NCI-H2081 (cell line): ENCODE measurements around the gene IL1RL2.

Source experiments
- DNase-seq, 2 experiments: peaks; one replicate each; lab custom pipeline; 2025; lab: John Stamatoyannopoulos, UW

Gene IL1RL2

DNA sequence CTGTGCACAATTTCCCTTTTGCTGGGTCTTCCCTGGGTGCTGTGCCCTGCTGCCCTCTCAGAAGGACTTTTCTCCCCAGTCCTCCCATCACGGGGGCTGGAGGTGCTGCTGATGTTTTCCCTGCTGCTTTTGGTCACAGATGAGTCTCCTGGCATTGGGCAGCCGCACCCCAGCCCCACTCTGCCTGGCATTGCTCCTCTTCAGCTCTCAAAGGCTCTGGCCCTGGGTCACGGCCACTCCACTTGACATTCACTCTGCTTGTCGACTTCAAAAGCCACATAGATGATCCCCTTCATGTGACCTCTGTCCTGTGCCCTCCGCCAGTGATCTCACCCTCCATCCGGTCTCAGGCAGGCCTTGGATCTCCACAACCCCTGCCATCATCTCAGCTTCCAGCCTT is 81.0 kb downstream of the IL1RL2 start:
- DNase-seq, result no peak

- no peak for DNase-seq
These were observed 81.8 kb downstream of the IL1RL2 start for GRCh38 chr2:102268510-102269199.

DNA sequence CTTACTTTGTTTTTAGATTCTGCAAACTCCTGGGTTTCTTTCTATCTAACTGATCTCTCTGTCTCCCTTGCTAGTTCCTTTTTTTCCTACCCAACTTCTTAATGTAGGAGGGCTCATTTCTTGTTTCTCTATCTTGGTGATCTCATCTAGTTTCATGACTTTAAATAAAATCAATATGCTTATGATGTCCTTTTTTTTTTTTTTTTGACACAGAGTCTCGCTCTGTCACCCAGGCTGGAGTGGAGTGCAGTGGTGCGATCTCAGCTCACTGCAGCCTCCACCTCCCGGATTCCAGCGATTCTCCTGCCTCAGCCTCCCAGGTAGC is 82.3 kb downstream of the IL1RL2 start:
- DNase-seq, result no peak

DNA sequence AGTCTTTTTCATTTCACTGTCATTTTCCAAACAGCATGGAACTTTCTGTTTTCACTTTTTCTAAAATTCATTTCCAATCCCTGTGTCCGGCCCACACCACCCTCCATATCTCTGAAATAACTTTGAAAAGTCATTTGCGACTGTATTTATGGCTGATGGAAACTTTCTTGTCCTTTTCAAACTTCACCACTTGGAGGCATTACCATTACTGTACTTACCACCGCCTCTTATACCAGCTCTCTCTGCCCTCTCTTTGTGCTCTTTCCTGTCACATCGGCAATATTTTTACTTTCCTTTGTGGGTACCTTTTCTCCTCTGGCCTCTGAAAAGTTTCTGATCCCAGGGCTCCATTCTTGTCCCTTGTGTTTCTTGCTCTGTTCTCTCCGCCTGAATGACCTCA is 85.0 kb downstream of the IL1RL2 start:
- DNase-seq, result no peak

DNA sequence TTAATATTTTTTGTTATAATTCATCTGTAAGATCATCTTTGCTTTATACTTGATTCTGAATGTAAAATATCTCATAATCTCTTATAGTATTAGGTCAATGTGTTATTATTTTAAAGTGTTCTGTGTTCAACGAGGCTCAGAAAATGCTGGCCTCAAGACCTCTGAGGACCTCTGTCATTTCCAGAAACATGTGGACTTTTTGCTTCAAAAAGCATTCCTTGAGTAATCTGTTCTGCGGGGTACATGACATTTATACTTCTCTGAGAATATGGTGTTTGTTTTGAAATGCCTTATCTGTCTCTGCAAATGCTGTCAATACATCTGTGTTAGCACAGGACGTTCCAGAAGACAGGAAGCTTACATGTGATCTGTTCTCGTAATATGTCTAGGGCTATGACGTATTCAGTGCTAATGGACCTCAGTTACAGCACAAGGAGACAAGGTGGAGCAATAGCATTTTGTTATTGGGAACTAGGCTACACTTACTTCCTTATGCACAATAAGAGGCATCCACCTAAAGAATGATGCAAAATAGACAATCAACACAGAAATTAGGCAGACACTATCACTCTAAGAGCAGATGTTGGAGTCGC is 86.9 kb downstream of the IL1RL2 start:
- DNase-seq, result no peak

GRCh38 chr2:102276549-102277201 is 89.9 kb downstream of the IL1RL2 start:
- no peak for DNase-seq

DNA sequence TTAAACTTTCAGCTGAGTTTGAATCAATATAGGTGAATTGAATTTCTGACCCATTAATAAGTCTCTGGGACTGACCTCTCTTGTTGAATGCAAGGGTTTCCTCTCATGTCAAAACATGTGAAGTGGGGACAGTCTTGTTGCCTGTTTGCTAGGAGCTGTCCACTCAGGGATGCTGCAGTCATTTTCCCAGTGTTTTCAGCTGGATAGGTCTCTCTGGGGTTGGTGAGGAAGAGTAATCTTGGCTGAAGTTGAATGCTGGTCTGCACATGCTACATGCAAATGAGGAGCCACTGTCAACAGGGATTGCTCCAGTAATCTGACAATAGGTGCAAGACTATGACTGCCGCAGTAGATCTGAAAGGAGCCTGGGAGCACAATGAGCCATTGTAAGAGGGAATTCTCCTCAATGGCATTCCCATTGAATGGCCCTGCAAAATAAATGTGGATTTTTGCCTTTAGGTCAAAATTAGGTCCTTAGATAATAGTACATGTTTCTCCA is 90.4 kb downstream of the IL1RL2 start:
- DNase-seq, result no peak

DNA sequence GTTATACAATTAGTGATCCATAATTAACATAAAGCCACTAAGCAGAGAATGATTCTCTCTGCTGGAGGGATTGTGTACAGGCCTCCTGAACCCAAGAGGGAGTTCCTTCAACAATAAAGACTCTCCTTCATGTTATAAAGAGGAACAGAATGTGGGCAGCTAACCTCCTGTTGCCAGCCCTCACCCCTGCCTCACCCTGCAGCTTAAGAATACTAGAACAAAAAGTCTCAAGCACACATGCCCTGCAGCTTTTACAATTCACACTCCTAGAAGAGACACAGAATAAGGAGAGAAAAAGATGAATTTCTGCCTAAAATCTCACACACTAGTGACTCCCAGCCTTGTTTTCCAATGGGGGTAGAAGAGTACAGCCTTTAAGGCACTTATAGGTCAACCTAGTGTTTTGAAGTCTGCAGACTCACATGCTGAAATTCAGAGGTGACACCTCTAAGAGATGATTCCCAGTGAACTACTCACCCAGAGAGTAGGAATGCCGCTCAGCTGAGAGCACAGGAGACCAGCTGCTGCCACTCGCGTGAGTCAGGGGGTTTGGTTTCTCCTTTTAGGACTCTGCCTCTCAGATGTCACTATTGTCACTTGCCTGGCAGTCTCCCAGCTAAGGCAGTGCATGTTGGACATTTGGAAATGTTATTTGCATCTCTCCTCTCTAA is 92.0 kb downstream of the IL1RL2 start:
- no peak for DNase-seq

DNA sequence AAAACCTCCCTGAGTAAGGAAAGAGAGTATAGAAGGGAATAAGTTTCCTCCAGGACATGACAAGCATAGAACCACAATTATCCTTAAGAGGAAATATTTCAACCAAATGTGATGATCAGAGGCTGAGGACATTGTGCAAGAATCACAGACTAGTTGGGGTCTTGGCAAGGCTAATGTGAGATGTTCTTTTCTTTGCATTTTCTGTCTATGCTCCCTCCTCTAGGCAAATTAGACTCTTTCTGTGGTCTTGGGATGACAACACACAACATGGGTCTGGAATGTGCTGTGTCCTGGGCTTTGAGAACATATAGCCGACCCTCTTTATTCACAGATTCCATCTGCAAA is 92.5 kb downstream of the IL1RL2 start:
- no peak for DNase-seq

DNA sequence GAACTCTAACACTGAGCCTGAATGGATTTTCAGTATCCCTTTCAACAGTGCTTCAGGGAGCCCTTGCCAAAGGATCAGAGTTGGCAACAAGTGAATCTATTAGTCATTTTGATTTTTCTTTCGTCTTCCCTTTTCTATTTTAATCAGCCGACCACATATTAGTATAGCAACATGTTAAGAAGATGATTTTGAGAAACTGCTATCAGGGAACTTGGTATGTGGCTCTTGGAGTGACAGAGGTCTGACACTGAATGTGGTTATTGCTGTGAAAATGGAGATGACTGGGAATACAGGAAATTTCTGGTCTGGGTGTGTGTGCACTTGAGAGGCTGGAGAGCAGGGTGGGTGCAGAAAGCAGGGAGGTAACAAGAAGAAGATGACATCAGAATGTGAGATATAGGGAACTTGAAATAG is 95.9 kb downstream of the IL1RL2 start:
- no peak for DNase-seq

- no peak for DNase-seq
These were observed 97.2 kb downstream of the IL1RL2 start for GRCh38 chr2:102283996-102284395.

- no peak for DNase-seq
These were observed 97.8 kb downstream of the IL1RL2 start for GRCh38 chr2:102284611-102285010.

- DNase-seq, result no peak
These were observed 98.5 kb downstream of the IL1RL2 start for GRCh38 chr2:102285368-102285767.

- DNase-seq, result no peak
These were observed 99.2 kb downstream of the IL1RL2 start for GRCh38 chr2:102286041-102286440.

DNA sequence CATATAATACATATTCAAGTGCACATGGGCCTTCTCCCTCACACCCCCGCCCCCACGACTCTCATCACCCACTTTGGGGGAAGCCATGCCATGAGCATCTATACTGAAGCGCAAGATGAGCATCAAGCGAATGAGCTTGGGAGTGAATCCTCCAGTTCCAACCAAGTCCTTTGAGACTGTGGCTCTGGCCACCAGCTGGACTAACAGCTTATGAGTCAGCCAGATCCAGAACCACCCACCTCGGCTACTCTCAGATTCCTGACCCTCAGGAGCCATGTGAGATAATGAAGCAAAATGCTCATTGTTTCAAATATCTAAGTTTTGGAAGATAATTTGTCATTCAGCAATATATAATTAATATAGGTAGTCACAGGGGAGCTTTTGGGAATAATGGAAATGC is 102.3 kb downstream of the IL1RL2 start:
- no peak for DNase-seq
